HUES64 (cell line): Measurements from ENCODE around the gene GLRX2. TPM values are rescaled to one million over a fixed set of nuclear protein-coding genes. Genes with fewer than 3 reads are reported as not detected.

Experiments
- H3K27ac ChIP-seq: 2 replicates; pipeline ENCODE4 v1.7.0; 2013; ENCODE audit warnings: low read depth, low read length, inconsistent platforms
- H3K27me3 ChIP-seq: 2 replicates; pipeline ENCODE4 v1.6.1; 2013; ENCODE audit warnings: mild to moderate bottlenecking, low read length; ENCODE audit not compliant: insufficient read depth
- H3K36me3 ChIP-seq: 2 replicates; pipeline ENCODE4 v1.6.1; 2013; ENCODE audit warnings: mild to moderate bottlenecking, low read length; ENCODE audit not compliant: insufficient read depth
- H3K4me1 ChIP-seq: 2 replicates; pipeline ENCODE4 v1.6.1; 2013; ENCODE audit warnings: mild to moderate bottlenecking, low read length, moderate library complexity; ENCODE audit not compliant: insufficient read depth
- H3K4me3 ChIP-seq: 2 replicates; pipeline ENCODE4 v1.5.1; 2013; ENCODE audit warnings: mild to moderate bottlenecking, low read length, moderate library complexity
- H3K9ac ChIP-seq: 2 replicates; pipeline ENCODE4 v1.6.1; 2013; ENCODE audit warnings: mild to moderate bottlenecking, low read depth, low read length
- H3K9me3 ChIP-seq: 2 replicates; pipeline ENCODE4 v1.6.1; 2013; ENCODE audit warnings: low read depth, low read length; ENCODE audit not compliant: insufficient read depth
- WGBS: fragments of 150-250, 120-280 bp; methylation state at CpG from one replicate; pipeline ENCODE4 v1.1.7; 2013; ENCODE audit warnings: missing lambda C conversion rate; 5-methylcytosine and 5-hydroxymethylcytosine counted together
- polyA plus RNA-seq, 2 experiments: library from polyadenylated mRNA; stranded (reverse); fragments of 50-300 nt; gene quantifications; one replicate each; pipeline ENCODE4 v1.2.3, GENCODE V29; 2013

GLRX2 gene
- 8.8 TPM for polyA plus RNA-seq (2013, experiment 1 of 2)
- polyA plus RNA-seq (2013, experiment 2 of 2), result 9.1 TPM

- peaks cover 20% of the 10 kb centered on the region for H3K27me3 ChIP-seq
- H3K4me3 ChIP-seq, result peak within 1 kb of the TSS; percentile 75
- peak within 1 kb of the TSS; percentile 65 for H3K9ac ChIP-seq
- peaks cover 5% of the 10 kb centered on the region; the same call in 1 of the 2 replicates for H3K36me3 ChIP-seq
- peak within 1 kb of the TSS; percentile 71 for H3K27ac ChIP-seq
- H3K9me3 ChIP-seq, result no peaks in the 10 kb centered on the region
- under 1% methylated on average over 73 of the region's 73 CpGs for WGBS
- no peaks in the 10 kb centered on the region for H3K4me1 ChIP-seq
Measured at GRCh38 chr1:193104907-193105820, at the start of gene GLRX2. Gene GLRX2, minus strand, starts transcription at chr1:193105414. Its CDS starts 32 bp downstream, at chr1:193105382.

GRCh38 chr1:193144999-193145398 lies 39.8 kb upstream of the GLRX2 start:
- Histone ChIP-seq H3K9me3 (no peaks in the 10 kb centered on the region), H3K27me3 (no peaks in the 10 kb centered on the region), H3K4me3 (no peak overlapping the region), H3K36me3 (peaks cover 95% of the 10 kb centered on the region), H3K9ac (no peak overlapping the region), H3K4me1 (peaks cover 5% of the 10 kb centered on the region; the same call in 1 of the 2 replicates), H3K27ac (no peak overlapping the region)
- no CpG with 5 or more reads among the region's 1 CpG for WGBS

- no peak overlapping the region for H3K27ac ChIP-seq
- peaks cover 95% of the 10 kb centered on the region for H3K36me3 ChIP-seq
Measured at GRCh38 chr1:193144361-193144938, 39.2 kb upstream of the GLRX2 start.

GRCh38 chr1:193143285-193143684 lies 38.1 kb upstream of the GLRX2 start:
- Histone ChIP-seq H3K4me1 (peaks cover 6% of the 10 kb centered on the region; the same call in 1 of the 2 replicates), H3K4me3 (no peak overlapping the region), H3K9ac (no peak overlapping the region), H3K27me3 (no peaks in the 10 kb centered on the region), H3K9me3 (no peaks in the 10 kb centered on the region), H3K27ac (no peak overlapping the region), H3K36me3 (peaks cover 94% of the 10 kb centered on the region)
- no CpG with 5 or more reads among the region's 1 CpG for WGBS

More at GRCh38 chr1:193144361-193144938, 39.2 kb upstream of the GLRX2 start:
- H3K9me3 ChIP-seq, result no peaks in the 10 kb centered on the region
- peaks cover 6% of the 10 kb centered on the region; the same call in 1 of the 2 replicates for H3K4me1 ChIP-seq
- 97% methylated on average over 5 of the region's 5 CpGs for WGBS
- H3K9ac ChIP-seq, result no peak overlapping the region
- H3K4me3 ChIP-seq, result no peak overlapping the region
- no peaks in the 10 kb centered on the region for H3K27me3 ChIP-seq

GRCh38 chr1:193142409-193142808 lies 37.2 kb upstream of the GLRX2 start:
- Histone ChIP-seq H3K9ac (no peak overlapping the region), H3K36me3 (peaks cover 94% of the 10 kb centered on the region), H3K4me1 (peaks cover 6% of the 10 kb centered on the region; the same call in 1 of the 2 replicates), H3K27ac (no peak overlapping the region), H3K9me3 (no peaks in the 10 kb centered on the region), H3K27me3 (no peaks in the 10 kb centered on the region), H3K4me3 (no peak overlapping the region)
- 92% methylated on average over 2 of the region's 2 CpGs for WGBS

DNA sequence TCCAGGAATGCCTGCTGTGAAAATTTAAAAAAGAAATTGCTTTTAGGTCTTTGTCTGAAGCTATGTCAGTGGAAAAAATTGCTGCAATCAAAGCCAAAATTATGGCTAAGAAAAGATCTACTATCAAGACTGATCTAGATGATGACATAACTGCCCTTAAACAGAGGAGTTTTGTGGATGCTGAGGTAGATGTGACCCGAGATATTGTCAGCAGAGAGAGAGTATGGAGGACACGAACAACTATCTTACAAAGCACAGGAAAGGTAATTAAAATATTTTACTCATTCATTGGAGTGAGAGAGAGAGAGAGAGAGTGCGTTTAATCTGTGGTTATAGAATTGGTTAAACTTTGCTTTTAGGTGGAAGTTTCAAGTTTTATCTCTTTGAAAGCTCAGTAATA lies 36.6 kb upstream of the GLRX2 start:
- Histone ChIP-seq H3K27me3 (no peaks in the 10 kb centered on the region), H3K4me3 (no peak overlapping the region), H3K4me1 (peaks cover 6% of the 10 kb centered on the region; the same call in 1 of the 2 replicates), H3K9me3 (no peaks in the 10 kb centered on the region), H3K36me3 (peaks cover 94% of the 10 kb centered on the region), H3K9ac (no peak overlapping the region), H3K27ac (no peak overlapping the region)
- WGBS, result 89% methylated on average over 1 of the region's 3 CpGs

DNA sequence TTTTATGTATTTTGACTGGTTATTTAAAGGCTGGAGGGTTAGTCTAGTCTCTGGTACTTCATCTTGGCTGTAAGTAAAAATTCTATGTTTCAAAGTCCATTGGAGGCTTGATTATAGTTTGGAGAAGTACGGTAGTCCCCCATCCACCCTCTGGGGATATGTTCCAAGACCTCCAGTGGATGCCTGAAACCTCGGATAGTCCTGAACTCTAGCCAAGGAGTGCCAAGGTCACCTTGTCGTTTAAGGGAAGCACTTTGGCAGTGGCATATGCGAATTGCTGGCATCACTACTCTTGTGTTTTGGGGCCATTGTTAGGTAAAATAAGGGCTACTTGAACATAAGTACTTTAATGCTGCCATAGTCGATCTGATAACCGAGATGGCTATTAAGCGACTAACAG lies 35.0 kb upstream of the GLRX2 start:
- Histone ChIP-seq H3K4me1 (peaks cover 6% of the 10 kb centered on the region; the same call in 1 of the 2 replicates), H3K27ac (no peak overlapping the region), H3K27me3 (no peaks in the 10 kb centered on the region), H3K4me3 (no peak overlapping the region), H3K9ac (no peak overlapping the region), H3K9me3 (no peaks in the 10 kb centered on the region), H3K36me3 (peaks cover 94% of the 10 kb centered on the region)
- 93% methylated on average over 7 of the region's 7 CpGs for WGBS

DNA sequence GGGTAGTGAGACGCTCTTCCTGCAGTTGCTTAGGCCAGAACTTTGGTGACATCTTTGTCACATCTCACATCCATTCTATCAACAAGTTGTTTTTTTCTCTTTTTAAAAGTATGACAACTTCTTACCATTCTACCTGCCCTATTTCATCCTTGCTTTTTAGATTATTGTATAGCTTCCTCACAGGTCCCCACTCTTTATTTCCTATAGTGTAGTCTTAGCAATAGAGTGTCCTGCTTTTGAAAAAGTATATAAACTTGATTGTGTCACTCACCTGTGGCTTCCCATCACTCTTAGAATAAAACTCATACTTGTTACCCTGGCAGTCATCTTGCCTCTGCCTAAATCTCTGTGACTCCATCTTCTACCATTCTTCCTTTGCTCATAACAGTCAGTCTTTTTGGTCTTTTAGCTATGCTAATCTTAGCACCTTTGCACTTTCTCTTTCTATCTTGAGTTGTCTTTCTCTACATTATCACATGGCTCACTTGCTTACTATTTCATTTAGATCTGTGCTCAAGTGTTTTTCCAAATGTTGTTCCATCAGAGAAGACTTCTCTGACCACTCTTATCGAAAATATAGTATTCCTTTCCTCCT lies 26.1 kb upstream of the GLRX2 start:
- Histone ChIP-seq H3K9me3 (no peaks in the 10 kb centered on the region), H3K36me3 (peaks cover 83% of the 10 kb centered on the region), H3K9ac (no peak overlapping the region), H3K4me1 (no peaks in the 10 kb centered on the region), H3K27ac (no peak overlapping the region), H3K27me3 (no peaks in the 10 kb centered on the region), H3K4me3 (no peak overlapping the region)
- 96% methylated on average over 2 of the region's 2 CpGs for WGBS

- no peak overlapping the region for H3K27ac ChIP-seq
- no peaks in the 10 kb centered on the region for H3K9me3 ChIP-seq
- H3K27me3 ChIP-seq, result peaks cover 5% of the 10 kb centered on the region; the same call in 1 of the 2 replicates
- peaks cover 13% of the 10 kb centered on the region for H3K4me1 ChIP-seq
- H3K9ac ChIP-seq, result no peak overlapping the region
- H3K36me3 ChIP-seq, result peaks cover 45% of the 10 kb centered on the region
- H3K4me3 ChIP-seq, result no peak overlapping the region
- 98% methylated on average over 6 of the region's 6 CpGs for WGBS
Measured at GRCh38 chr1:193125369-193125768, 20.2 kb upstream of the GLRX2 start.

- Histone ChIP-seq H3K27me3 (peaks cover 9% of the 10 kb centered on the region; the same call in 1 of the 2 replicates), H3K9me3 (no peaks in the 10 kb centered on the region), H3K36me3 (peaks cover 32% of the 10 kb centered on the region), H3K9ac (no peak overlapping the region), H3K4me3 (peak overlapping the region; percentile 73), H3K27ac (no peak overlapping the region), H3K4me1 (peaks cover 13% of the 10 kb centered on the region)
Measured at GRCh38 chr1:193123751-193124150, 18.5 kb upstream of the GLRX2 start.
